Measurements from ENCODE around the gene DIAPH2. TPM values are rescaled to one million over a fixed set of nuclear protein-coding genes. Genes with fewer than 3 reads are reported as not detected.

The DIAPH2 gene
- total RNA-seq, 1 experiment from 2014 or later, result 10.9 TPM

- DNase-seq (ENCODE audit: low read depth, low spot score) (no peak), ATAC-seq (no peak)
- H3K36me3 ChIP-seq (ENCODE audit: control insufficient read depth in 1 of 2, insufficient read depth in 2 of 2, low read length in 2 of 2), result no peaks in the 10 kb centered on the region
- intact Hi-C loops (cut with micrococcal nuclease), result no loop called here
- no peaks in the 10 kb centered on the region for H3K27me3 ChIP-seq (ENCODE audit: insufficient read depth, low read length)
- TF ChIP-seq TCF7L2 (IDR thresholded peaks at IDR 0.05; ENCODE audit: borderline replicate concordance, extremely low read depth, insufficient read depth, insufficient read length), result no peak
- no peak for TF ChIP-seq SRF (IDR thresholded peaks at IDR 0.05; ENCODE audit: low read depth)
- TF ChIP-seq SP1 (IDR thresholded peaks at IDR 0.05; ENCODE audit: low read depth), result no peak
- no peak for TF ChIP-seq EZH2 (IDR thresholded peaks at IDR 0.05)
- TF ChIP-seq ZFX (IDR thresholded peaks at IDR 0.05), result no peak
- no peak for TF ChIP-seq CEBPB (IDR thresholded peaks at IDR 0.05; ENCODE audit: low read depth)
- TF ChIP-seq, protein P1, sequence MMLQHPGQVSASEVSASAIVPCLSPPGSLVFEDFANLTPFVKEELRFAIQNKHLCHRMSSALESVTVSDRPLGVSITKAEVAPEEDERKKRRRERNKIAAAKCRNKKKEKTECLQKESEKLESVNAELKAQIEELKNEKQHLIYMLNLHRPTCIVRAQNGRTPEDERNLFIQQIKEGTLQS (IDR thresholded peaks at IDR 0.05), result no peak
- TF ChIP-seq ZNF274 (IDR thresholded peaks at IDR 0.05; ENCODE audit: low read depth, low read length), result no peak
- TF ChIP-seq JUND (IDR thresholded peaks at IDR 0.05), result no peak
- no peak for TF ChIP-seq ELF1 (IDR thresholded peaks at IDR 0.05; ENCODE audit: borderline replicate concordance, low read depth)
- no peak for TF ChIP-seq SIN3A (IDR thresholded peaks at IDR 0.05; ENCODE audit: low read depth)
- TF ChIP-seq CBX3 (IDR thresholded peaks at IDR 0.05; ENCODE audit: low read depth), result no peak
- TF ChIP-seq EZH2phosphoT487 (IDR thresholded peaks at IDR 0.05; ENCODE audit: borderline replicate concordance), result no peak
- no peak for TF ChIP-seq RAD21 (IDR thresholded peaks at IDR 0.05; ENCODE audit: low read depth)
- no peak for TF ChIP-seq YY1 (IDR thresholded peaks at IDR 0.05; ENCODE audit: extremely low read depth, insufficient replicate concordance, low read depth, low read length)
- no peak for TF ChIP-seq REST (IDR thresholded peaks at IDR 0.05; ENCODE audit: low read depth)
- TF ChIP-seq, protein P2, sequence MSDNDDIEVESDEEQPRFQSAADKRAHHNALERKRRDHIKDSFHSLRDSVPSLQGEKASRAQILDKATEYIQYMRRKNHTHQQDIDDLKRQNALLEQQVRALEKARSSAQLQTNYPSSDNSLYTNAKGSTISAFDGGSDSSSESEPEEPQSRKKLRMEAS (IDR thresholded peaks at IDR 0.05), result no peak
- TF ChIP-seq, protein P3, sequence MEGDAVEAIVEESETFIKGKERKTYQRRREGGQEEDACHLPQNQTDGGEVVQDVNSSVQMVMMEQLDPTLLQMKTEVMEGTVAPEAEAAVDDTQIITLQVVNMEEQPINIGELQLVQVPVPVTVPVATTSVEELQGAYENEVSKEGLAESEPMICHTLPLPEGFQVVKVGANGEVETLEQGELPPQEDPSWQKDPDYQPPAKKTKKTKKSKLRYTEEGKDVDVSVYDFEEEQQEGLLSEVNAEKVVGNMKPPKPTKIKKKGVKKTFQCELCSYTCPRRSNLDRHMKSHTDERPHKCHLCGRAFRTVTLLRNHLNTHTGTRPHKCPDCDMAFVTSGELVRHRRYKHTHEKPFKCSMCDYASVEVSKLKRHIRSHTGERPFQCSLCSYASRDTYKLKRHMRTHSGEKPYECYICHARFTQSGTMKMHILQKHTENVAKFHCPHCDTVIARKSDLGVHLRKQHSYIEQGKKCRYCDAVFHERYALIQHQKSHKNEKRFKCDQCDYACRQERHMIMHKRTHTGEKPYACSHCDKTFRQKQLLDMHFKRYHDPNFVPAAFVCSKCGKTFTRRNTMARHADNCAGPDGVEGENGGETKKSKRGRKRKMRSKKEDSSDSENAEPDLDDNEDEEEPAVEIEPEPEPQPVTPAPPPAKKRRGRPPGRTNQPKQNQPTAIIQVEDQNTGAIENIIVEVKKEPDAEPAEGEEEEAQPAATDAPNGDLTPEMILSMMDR (IDR thresholded peaks at IDR 0.05 in 2 of 3, conservative IDR thresholded peaks at IDR 0.05 in 1 of 3; ENCODE audit: borderline replicate concordance in 1 of 3, insufficient read depth in 1 of 3, low read depth in 2 of 3, low read length in 2 of 3), result no peak
- no peak for TF ChIP-seq EGR1 (IDR thresholded peaks at IDR 0.05; ENCODE audit: low read depth)
- no peak for TF ChIP-seq POLR2A (IDR thresholded peaks at IDR 0.05; ENCODE audit: borderline replicate concordance, extremely low read depth, insufficient read depth, insufficient read length)
- H3K4me3 ChIP-seq (replicated peaks in 1 of 2; ENCODE audit: low read depth in 1 of 2, low read length in 2 of 2), result no peak overlapping the region
- H2AFZ ChIP-seq (ENCODE audit: low read depth, low read length, poor library complexity, severe bottlenecking), result no peak overlapping the region
- no peak overlapping the region for H3K9ac ChIP-seq (ENCODE audit: low read length)
- no peaks in the 10 kb centered on the region for H3K9me2 ChIP-seq (ENCODE audit: insufficient read depth)
- no peak overlapping the region for H3K27ac ChIP-seq (ENCODE audit: low read depth, low read length)
- BruUV-seq (replicated peaks), result no TSS peak
- H3K4me1 ChIP-seq (ENCODE audit: control insufficient read depth in 1 of 2, insufficient read depth in 2 of 2, low read length in 2 of 2), result no peaks in the 10 kb centered on the region
- no peaks in the 10 kb centered on the region for H3K9me3 ChIP-seq (ENCODE audit: control insufficient read depth in 1 of 2, insufficient read depth in 1 of 2, low read depth in 1 of 2, low read length in 2 of 2)
- CTCF ChIA-PET, result no interaction called here
- no peak overlapping the region for H3K4me2 ChIP-seq (ENCODE audit: low read length)
- POLR2A ChIA-PET, result no interaction called here
- H4K20me1 ChIP-seq (ENCODE audit: insufficient read depth), result no peaks in the 10 kb centered on the region
- RAD21 ChIA-PET (ENCODE audit: low non-redundant PET in 1 of 2, low total read pairs in 2 of 2, uncharacterized antibody in 2 of 2, unreplicated experiment in 2 of 2), result no interaction called here
- H3K79me2 ChIP-seq (ENCODE audit: insufficient read depth, low read length), result no peaks in the 10 kb centered on the region
Observed at GRCh38 chrX:97344724-97345123, 660.1 kb downstream of the DIAPH2 start.

Data from HCT116 (cell line).